Vagina (tissue), 2 donors: ENCODE data around the gene RETREG1. TPM values are rescaled to one million over a fixed set of nuclear protein-coding genes. Genes with fewer than 3 reads are reported as not detected.
A peak's percentile ranks its signal among the peaks of the same experiment; 100 is the strongest.

ENCODE experiments used
- DNase-seq, 2 donors: peaks; one replicate each; pipeline ENCODE4 v3.0.0-alpha.2; 2017; ENCODE audit errors: extremely low spot score in 2 of 2
- H3K27ac ChIP-seq: fragments of 200-600 bp; sonication (generic); one replicate; pipeline ENCODE4 v1.5.1; 2019
- H3K27me3 ChIP-seq: fragments of 200-600 bp; sonication (generic); one replicate; pipeline ENCODE4 v1.5.1; 2019
- H3K36me3 ChIP-seq, 2 donors: fragments of 200-600 bp; sonication (generic); one replicate each; pipeline ENCODE4 v1.5.1; 2017 to 2019
- H3K4me1 ChIP-seq: fragments of 200-600 bp; sonication (generic); one replicate; pipeline ENCODE4 v1.5.1; 2019
- H3K4me3 ChIP-seq, 2 donors: fragments of 200-600 bp; sonication (generic); 1 replicate in 1 of 2; 2 replicates in 1 of 2; pipeline ENCODE4 v1.5.1; 2016 to 2019
- H3K9me3 ChIP-seq: fragments of 200-600 bp; sonication (generic); one replicate; pipeline ENCODE4 v1.5.1; 2019
- POLR2A ChIP-seq, 2 donors: fragments of 450-650 bp; IDR thresholded peaks; one replicate each; pipeline ENCODE4 v1.6.1; 2017; ENCODE audit warnings: antibody characterized with exemption in 2 of 2, mild to moderate bottlenecking in 2 of 2, moderate library complexity in 2 of 2
- POLR2AphosphoS5 ChIP-seq, 2 donors: sonication (generic); formaldehyde crosslinking; IDR thresholded peaks; one replicate each; pipeline ENCODE4 v1.9.0; 2017; ENCODE audit warnings: antibody characterized with exemption in 2 of 2, mild to moderate bottlenecking in 2 of 2, low read depth in 1 of 2; ENCODE audit not compliant: insufficient read depth in 1 of 2
- intact Hi-C: fragments of 100-400 bp; cut with DNase I; formaldehyde crosslinking; loops from one replicate; pipeline ENCODE4 v1.15.1; 2023
- total RNA-seq: library from RNA; depleted of rRNA; stranded (reverse); fragments of >200 nt; gene quantifications from one replicate; pipeline ENCODE4 v1.2.3, GENCODE V29; 2016
- TF ChIP-seq, protein P1 (sequence below), 3 experiments: fragments of 450-650 bp in 2 of 3; fragments of 200-600 bp in 1 of 3; sonication (generic) in 1 of 3; IDR thresholded peaks; one replicate each; pipeline ENCODE4 v1.5.1; 2017 to 2019; ENCODE audit warnings: antibody characterized with exemption in 3 of 3, mild to moderate bottlenecking in 2 of 3, moderate library complexity in 2 of 3

RETREG1 gene
- total RNA-seq, 1 donor from 2014 or later, result 27.7 TPM

DNA sequence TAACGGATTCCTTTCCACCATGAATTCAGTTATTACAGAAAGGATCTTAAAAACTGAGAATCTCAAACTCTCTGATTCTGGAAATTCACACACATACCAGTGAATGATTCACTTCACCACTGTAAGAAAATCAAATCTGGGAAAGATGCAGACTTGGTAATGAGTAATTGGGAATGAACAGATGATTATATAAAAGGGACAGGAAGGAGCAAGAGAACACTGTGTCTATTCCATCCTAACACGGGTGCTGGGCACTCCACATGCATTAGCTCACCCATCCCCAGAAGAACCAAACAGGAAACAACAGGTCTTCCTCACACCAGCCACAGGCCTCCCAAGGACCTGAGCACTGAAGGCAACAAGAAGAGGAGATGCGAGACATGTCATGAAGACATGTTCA is 76.4 kb downstream of the RETREG1 start:
- no peaks in the 10 kb centered on the region for H3K36me3 ChIP-seq
- no peaks in the 10 kb centered on the region for H3K9me3 ChIP-seq
- peak overlapping the region; percentile 74 for H3K27ac ChIP-seq
- intact Hi-C loops, result loop anchor here (10.0 kb wide), 1 partner anchor 46 kb away; no protein-coding TSS in a partner anchor
- peaks cover 25% of the 10 kb centered on the region for H3K4me1 ChIP-seq
- H3K27me3 ChIP-seq, result no peaks in the 10 kb centered on the region
- no peak for DNase-seq
- H3K4me3 ChIP-seq, result no peak overlapping the region
- TF ChIP-seq POLR2A (IDR thresholded peaks at IDR 0.05) (no peak), POLR2AphosphoS5 (IDR thresholded peaks at IDR 0.05; ENCODE audit: insufficient read depth in 1 of 2, low read depth in 1 of 2) (no peak)
- TF ChIP-seq, protein P1, sequence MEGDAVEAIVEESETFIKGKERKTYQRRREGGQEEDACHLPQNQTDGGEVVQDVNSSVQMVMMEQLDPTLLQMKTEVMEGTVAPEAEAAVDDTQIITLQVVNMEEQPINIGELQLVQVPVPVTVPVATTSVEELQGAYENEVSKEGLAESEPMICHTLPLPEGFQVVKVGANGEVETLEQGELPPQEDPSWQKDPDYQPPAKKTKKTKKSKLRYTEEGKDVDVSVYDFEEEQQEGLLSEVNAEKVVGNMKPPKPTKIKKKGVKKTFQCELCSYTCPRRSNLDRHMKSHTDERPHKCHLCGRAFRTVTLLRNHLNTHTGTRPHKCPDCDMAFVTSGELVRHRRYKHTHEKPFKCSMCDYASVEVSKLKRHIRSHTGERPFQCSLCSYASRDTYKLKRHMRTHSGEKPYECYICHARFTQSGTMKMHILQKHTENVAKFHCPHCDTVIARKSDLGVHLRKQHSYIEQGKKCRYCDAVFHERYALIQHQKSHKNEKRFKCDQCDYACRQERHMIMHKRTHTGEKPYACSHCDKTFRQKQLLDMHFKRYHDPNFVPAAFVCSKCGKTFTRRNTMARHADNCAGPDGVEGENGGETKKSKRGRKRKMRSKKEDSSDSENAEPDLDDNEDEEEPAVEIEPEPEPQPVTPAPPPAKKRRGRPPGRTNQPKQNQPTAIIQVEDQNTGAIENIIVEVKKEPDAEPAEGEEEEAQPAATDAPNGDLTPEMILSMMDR (IDR thresholded peaks at IDR 0.05), result no peak

DNA sequence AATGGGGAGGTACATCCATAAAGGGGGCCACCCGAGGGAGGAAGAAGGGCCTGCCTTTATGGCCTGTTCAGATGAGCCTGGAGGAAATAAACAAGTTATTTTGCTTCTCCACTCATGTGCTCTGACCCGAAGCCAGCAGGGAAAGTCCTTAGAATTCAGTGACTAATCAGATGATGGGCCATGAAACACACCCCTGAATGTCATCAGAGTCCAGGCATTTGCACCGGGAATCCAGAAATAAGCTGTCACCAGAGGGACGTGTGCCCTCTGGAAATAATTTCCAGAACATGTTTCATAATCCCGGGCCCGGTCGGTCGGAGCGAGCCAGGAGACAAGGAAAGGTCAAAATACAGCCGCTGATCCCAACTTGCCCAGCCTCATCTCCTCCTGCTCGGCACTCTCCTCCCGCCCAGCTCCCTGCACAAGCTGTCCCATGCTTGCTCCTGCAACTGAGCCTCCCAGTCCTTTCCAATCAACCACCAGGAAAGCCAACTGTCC is 77.6 kb downstream of the RETREG1 start:
- DNase-seq, result peak in 1 of 2 donors; percentile 97
- peak overlapping the region; percentile 74 for H3K27ac ChIP-seq
- H3K9me3 ChIP-seq, result no peaks in the 10 kb centered on the region
- TF ChIP-seq POLR2AphosphoS5 (IDR thresholded peaks at IDR 0.05; ENCODE audit: insufficient read depth in 1 of 2, low read depth in 1 of 2), result peak; percentile 78 to 87
- TF ChIP-seq, protein P1 (IDR thresholded peaks at IDR 0.05), result no peak
- peaks cover 18% of the 10 kb centered on the region for H3K4me1 ChIP-seq
- no peak overlapping the region for H3K4me3 ChIP-seq
- H3K36me3 ChIP-seq, result no peaks in the 10 kb centered on the region
- intact Hi-C loops, result no loop called here
- no peaks in the 10 kb centered on the region for H3K27me3 ChIP-seq

DNA sequence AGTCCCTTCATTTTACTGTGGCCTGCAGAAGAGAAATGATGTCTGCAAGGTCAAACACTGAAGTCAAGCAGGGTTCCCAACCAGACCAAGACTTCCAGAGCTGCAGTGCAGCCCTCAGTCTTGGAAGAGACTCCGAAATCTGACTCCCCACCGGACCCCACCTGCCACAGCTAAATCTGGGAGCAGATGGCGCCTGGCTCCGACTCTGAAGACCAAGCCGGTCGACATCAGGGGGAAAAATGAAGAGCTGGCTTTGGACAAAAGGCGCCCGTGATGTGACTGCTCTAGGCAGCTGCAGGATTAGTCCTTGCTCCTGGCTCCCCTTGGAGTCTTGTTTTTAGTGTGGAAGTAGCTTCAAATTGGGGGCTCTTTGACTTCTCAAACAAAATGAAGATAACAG is 78.8 kb downstream of the RETREG1 start:
- no peaks in the 10 kb centered on the region for H3K9me3 ChIP-seq
- intact Hi-C loops, result no loop called here
- H3K4me1 ChIP-seq, result peaks cover 18% of the 10 kb centered on the region
- TF ChIP-seq, protein P1 (IDR thresholded peaks at IDR 0.05), result no peak
- TF ChIP-seq POLR2AphosphoS5 (IDR thresholded peaks at IDR 0.05; ENCODE audit: insufficient read depth in 1 of 2, low read depth in 1 of 2), result no peak
- no peak for TF ChIP-seq POLR2A (IDR thresholded peaks at IDR 0.05)
- DNase-seq, result no peak
- H3K27me3 ChIP-seq, result no peaks in the 10 kb centered on the region
- no peaks in the 10 kb centered on the region for H3K36me3 ChIP-seq
- peak overlapping the region; percentile 74 for H3K27ac ChIP-seq
- H3K4me3 ChIP-seq, result no peak overlapping the region

DNA sequence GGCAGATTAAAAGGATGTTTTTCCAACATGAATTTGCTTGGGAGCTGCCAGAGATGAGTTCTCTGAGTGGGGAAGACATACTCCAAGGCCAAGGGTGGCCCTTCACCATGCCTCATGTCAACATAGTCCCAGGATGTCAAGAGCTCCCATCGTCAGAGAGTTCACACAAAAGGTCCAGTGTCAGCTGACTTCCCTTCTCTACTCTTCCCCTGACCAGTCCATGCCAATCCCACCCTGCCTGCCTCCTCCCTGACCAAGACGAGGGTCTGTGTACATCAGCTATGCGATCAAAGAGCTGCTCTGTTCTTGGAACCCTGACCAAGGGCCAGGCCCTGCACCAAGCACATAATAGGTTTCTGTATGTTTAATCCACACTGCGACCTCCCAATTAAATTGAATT is 80.0 kb downstream of the RETREG1 start:
- H3K27ac ChIP-seq, result no peak overlapping the region
- no peak overlapping the region for H3K4me3 ChIP-seq
- intact Hi-C loops, result no loop called here
- H3K27me3 ChIP-seq, result no peaks in the 10 kb centered on the region
- no peaks in the 10 kb centered on the region for H3K36me3 ChIP-seq
- H3K4me1 ChIP-seq, result peaks cover 18% of the 10 kb centered on the region
- H3K9me3 ChIP-seq, result no peaks in the 10 kb centered on the region
- DNase-seq, result no peak
- TF ChIP-seq POLR2A (IDR thresholded peaks at IDR 0.05), result no peak
- TF ChIP-seq, protein P1 (IDR thresholded peaks at IDR 0.05), result no peak

GRCh38 chr5:16536246-16536645 is 80.6 kb downstream of the RETREG1 start:
- no peak for DNase-seq
- Histone ChIP-seq H3K9me3 (no peaks in the 10 kb centered on the region), H3K36me3 (no peaks in the 10 kb centered on the region), H3K27me3 (no peaks in the 10 kb centered on the region), H3K4me1 (peaks cover 18% of the 10 kb centered on the region), H3K27ac (no peak overlapping the region), H3K4me3 (no peak overlapping the region)
- intact Hi-C loops, result no loop called here
- TF ChIP-seq, protein P1 (IDR thresholded peaks at IDR 0.05), result no peak
- TF ChIP-seq POLR2A (IDR thresholded peaks at IDR 0.05), result no peak
- no peak for TF ChIP-seq POLR2AphosphoS5 (IDR thresholded peaks at IDR 0.05; ENCODE audit: insufficient read depth in 1 of 2, low read depth in 1 of 2)
